HCT116 (cell line): ENCODE measurements around the gene SCO1. TPM values are rescaled to one million over a fixed set of nuclear protein-coding genes. Genes with fewer than 3 reads are reported as not detected.

Source experiments
- ATAC-seq: fragments of 200-7000 bp; cut with Tn5 transposase; 2 replicates; pipeline ENCODE4 v1.9.1; 2020; ENCODE audit warnings: mild to moderate bottlenecking, moderate library complexity
- BruUV-seq: library from RNA; stranded (reverse); fragments of 400-500 nt; replicated peaks from 2 replicates; lab custom pipeline; 2021; lab: Mats Ljungman, UMichigan
- CTCF ChIA-PET: fragments of 300-600 bp; sonication (Branson Sonifier 250); formaldehyde crosslinking; loops from one replicate; lab custom pipeline; 2021; ENCODE audit warnings: antibody characterized with exemption; lab: Charles Lee
- POLR2A ChIA-PET: fragments of 300-600, 350-600 bp; sonication (Branson Sonifier 250); formaldehyde crosslinking; loops from one replicate; lab custom pipeline; 2021; ENCODE audit warnings: antibody characterized with exemption; lab: Charles Lee
- RAD21 ChIA-PET, 2 experiments: fragments of 300-600 bp; sonication (Branson Sonifier 250); formaldehyde crosslinking; loops; one replicate each; lab custom pipeline; 2023; ENCODE audit warnings: low total read pairs in 2 of 2; ENCODE audit not compliant: uncharacterized antibody in 2 of 2, unreplicated experiment in 2 of 2, low non-redundant PET in 1 of 2; lab: Charles Lee
- DNase-seq: peaks from one replicate; pipeline ENCODE4 v3.0.0-alpha.2; 2010; ENCODE audit warnings: low read depth, low spot score
- H2AFZ ChIP-seq: fragments of 200-600 bp; shearing (Covaris generic), sonication (generic); 2 replicates; pipeline ENCODE4 v1.6.1; 2017; ENCODE audit warnings: low read depth, mixed run types, mixed read lengths, antibody characterized with exemption, low read length; ENCODE audit not compliant: poor library complexity, severe bottlenecking
- H3K27ac ChIP-seq: 2 replicates; pipeline ENCODE4 v1.5.1; 2012; ENCODE audit warnings: low read depth, low read length
- H3K27me3 ChIP-seq: fragments of 200-600 bp; sonication (generic); 2 replicates; pipeline ENCODE4 v1.6.1; 2016; ENCODE audit warnings: mixed run types, low read length, mixed read lengths; ENCODE audit not compliant: insufficient read depth
- H3K36me3 ChIP-seq, 2 experiments: fragments of 200-500 bp in 1 of 2; fragments of 200-600 bp in 1 of 2; sonication (Bioruptor generic) in 1 of 2; sonication (generic) in 1 of 2; 2 replicates each; pipeline versions ENCODE4 v1.5.1 to v1.6.1; 2014 to 2016; ENCODE audit warnings: low read length in 2 of 2, inconsistent platforms in 1 of 2, mixed read lengths in 1 of 2, mixed run types in 1 of 2; ENCODE audit not compliant: insufficient read depth in 2 of 2, control insufficient read depth in 1 of 2
- H3K4me1 ChIP-seq, 2 experiments: fragments of 200-600 bp in 1 of 2; sonication (generic) in 1 of 2; 2 replicates each; pipeline versions ENCODE4 v1.5.1 to v1.6.1; 2012 to 2017; ENCODE audit warnings: low read length in 2 of 2, inconsistent platforms in 1 of 2, mild to moderate bottlenecking in 1 of 2, mixed read lengths in 1 of 2, mixed run types in 1 of 2, moderate library complexity in 1 of 2; ENCODE audit not compliant: insufficient read depth in 2 of 2, control insufficient read depth in 1 of 2
- H3K4me2 ChIP-seq: fragments of 200-600 bp; sonication (generic); 2 replicates; pipeline ENCODE4 v1.6.1; 2017; ENCODE audit warnings: mixed run types, low read length, mixed read lengths
- H3K4me3 ChIP-seq, 2 experiments: fragments of 200-600 bp in 1 of 2; sonication (generic) in 1 of 2; replicated peaks in 1 of 2; 2 replicates each; pipeline ENCODE4 v1.5.1; 2011 to 2016; ENCODE audit warnings: low read length in 2 of 2, control low read depth in 1 of 2, low read depth in 1 of 2, mild to moderate bottlenecking in 1 of 2, mixed read lengths in 1 of 2, mixed run types in 1 of 2
- H3K79me2 ChIP-seq: fragments of 200-600 bp; sonication (generic); 2 replicates; pipeline ENCODE4 v1.6.1; 2017; ENCODE audit warnings: mild to moderate bottlenecking, mixed run types, low read length, moderate library complexity, mixed read lengths; ENCODE audit not compliant: insufficient read depth
- H3K9ac ChIP-seq: fragments of 200-600 bp; sonication (generic); 2 replicates; pipeline ENCODE4 v1.6.1; 2016; ENCODE audit warnings: low read length, mixed read lengths
- H3K9me2 ChIP-seq: fragments of 200-600 bp; sonication (generic), shearing (Covaris generic); 2 replicates; pipeline ENCODE4 v1.6.1; 2017; ENCODE audit warnings: mixed run types, mild to moderate bottlenecking, moderate library complexity; ENCODE audit not compliant: insufficient read depth
- H3K9me3 ChIP-seq, 2 experiments: fragments of 200-500 bp in 1 of 2; fragments of 200-600 bp in 1 of 2; sonication (Bioruptor generic) in 1 of 2; sonication (generic) in 1 of 2; 2 replicates each; pipeline ENCODE4 v1.6.1; 2014 to 2017; ENCODE audit warnings: low read length in 2 of 2, mixed read lengths in 2 of 2, inconsistent platforms in 1 of 2, low read depth in 1 of 2, mild to moderate bottlenecking in 1 of 2, mixed run types in 1 of 2, moderate library complexity in 1 of 2; ENCODE audit not compliant: control insufficient read depth in 1 of 2, insufficient read depth in 1 of 2
- H4K20me1 ChIP-seq: fragments of 200-600 bp; sonication (generic), shearing (Covaris generic); 2 replicates; pipeline ENCODE4 v1.6.1; 2017; ENCODE audit warnings: mixed run types, mild to moderate bottlenecking, moderate library complexity; ENCODE audit not compliant: insufficient read depth
- CBX3 ChIP-seq: IDR thresholded peaks from 2 replicates; pipeline ENCODE4 v1.6.1; 2012; ENCODE audit warnings: low read depth
- EGR1 ChIP-seq: IDR thresholded peaks from 2 replicates; pipeline ENCODE4 v1.6.1; 2012; ENCODE audit warnings: low read depth
- ELF1 ChIP-seq: IDR thresholded peaks from 2 replicates; pipeline ENCODE4 v1.6.1; 2012; ENCODE audit warnings: low read depth, borderline replicate concordance
- EZH2 ChIP-seq: fragments of 200-600 bp; sonication (generic); IDR thresholded peaks from 2 replicates; pipeline ENCODE4 v1.6.1; 2017; ENCODE audit warnings: antibody characterized with exemption, mixed run types
- JUND ChIP-seq: IDR thresholded peaks from 2 replicates; pipeline ENCODE4 v1.6.1; 2012
- REST ChIP-seq: IDR thresholded peaks from 2 replicates; pipeline ENCODE4 v1.6.1; 2012; ENCODE audit warnings: low read depth
- SIN3A ChIP-seq: IDR thresholded peaks from 2 replicates; pipeline ENCODE4 v1.6.1; 2012; ENCODE audit warnings: low read depth
- SP1 ChIP-seq: IDR thresholded peaks from 2 replicates; pipeline ENCODE4 v1.6.1; 2012; ENCODE audit warnings: low read depth
- TCF7L2 ChIP-seq: IDR thresholded peaks from 2 replicates; pipeline ENCODE4 v1.7.0; 2011; ENCODE audit warnings: borderline replicate concordance, inconsistent platforms; ENCODE audit not compliant: insufficient read depth, insufficient read length; ENCODE audit errors: extremely low read depth
- YY1 ChIP-seq: IDR thresholded peaks from 2 replicates; pipeline ENCODE4 v1.6.1; 2011; ENCODE audit warnings: low read length, low read depth, moderate library complexity, mild to moderate bottlenecking; ENCODE audit not compliant: insufficient replicate concordance; ENCODE audit errors: extremely low read depth
- ZBTB33 ChIP-seq: IDR thresholded peaks from 2 replicates; pipeline ENCODE4 v1.6.1; 2011; ENCODE audit warnings: mild to moderate bottlenecking, low read length, moderate library complexity; ENCODE audit not compliant: insufficient replicate concordance; ENCODE audit errors: extremely low read depth
- ZFX ChIP-seq: fragments of 450-650 bp; IDR thresholded peaks from 2 replicates; pipeline ENCODE4 v1.6.1; 2017
- intact Hi-C: fragments of 100-400 bp; cut with micrococcal nuclease; formaldehyde crosslinking; loops from 2 replicates; pipeline ENCODE4 v1.10.0; 2022
- total RNA-seq: library from RNA; stranded (reverse); gene quantifications from one replicate; pipeline ENCODE4 v1.2.1, GENCODE V29; 2021; ENCODE audit not compliant: unreplicated experiment

The SCO1 gene
- total RNA-seq, 1 experiment from 2014 or later, result 35.8 TPM

DNA sequence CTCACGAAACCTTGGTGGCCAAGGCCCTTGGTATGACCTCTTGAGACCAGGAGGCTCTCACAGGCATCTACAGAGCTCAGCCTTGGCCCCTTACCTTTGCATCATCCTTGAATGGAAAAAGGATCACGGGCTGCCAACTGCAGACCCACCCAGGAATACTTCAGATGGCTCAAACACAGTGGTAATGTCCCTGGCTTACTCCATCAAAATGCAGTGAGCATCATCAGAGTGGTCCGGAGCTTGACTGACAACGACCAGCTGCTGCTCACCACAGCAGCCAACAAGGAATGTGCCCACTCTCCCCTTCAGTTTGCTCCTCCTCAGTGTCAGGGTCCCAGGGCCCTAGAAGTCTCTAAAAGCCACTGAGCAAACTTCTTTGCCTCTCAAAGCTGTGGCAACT, 22.6 kb downstream of the SCO1 start:
- DNase-seq, result no peak
- Histone ChIP-seq H3K27ac (no peak overlapping the region), H3K79me2 (no peaks in the 10 kb centered on the region), H3K9me3 (no peaks in the 10 kb centered on the region), H3K4me2 (no peak overlapping the region), H4K20me1 (no peaks in the 10 kb centered on the region), H3K4me1 (peaks cover 0 to 6% of the 10 kb centered on the region in 2 experiments; a peak in 2 of 4 replicates), H3K9ac (no peak overlapping the region), H3K9me2 (no peaks in the 10 kb centered on the region), H3K36me3 (peaks cover 12 to 16% of the 10 kb centered on the region in 2 experiments; a peak in 3 of 4 replicates), H2AFZ (no peak overlapping the region), H3K4me3 (no peak overlapping the region), H3K27me3 (no peaks in the 10 kb centered on the region)
- no peak for ATAC-seq
- intact Hi-C loops, result no loop called here
- ChIA-PET CTCF (no interaction called here), POLR2A (no interaction called here), RAD21 (no interaction called here)
- no TSS peak for BruUV-seq
- TF ChIP-seq SP1 (no peak), ZBTB33 (no peak), EGR1 (no peak), YY1 (no peak), ZFX (no peak)

- ATAC-seq (no peak), DNase-seq (no peak)
- H3K4me2 ChIP-seq, result no peak overlapping the region
- ChIA-PET CTCF (no interaction called here), RAD21 (no interaction called here), POLR2A (no interaction called here)
- BruUV-seq, result no TSS peak
- intact Hi-C loops, result no loop called here
- H3K27me3 ChIP-seq, result no peaks in the 10 kb centered on the region
- no peaks in the 10 kb centered on the region for H3K9me3 ChIP-seq
- no peak overlapping the region for H3K4me3 ChIP-seq
- no peaks in the 10 kb centered on the region for H3K79me2 ChIP-seq
- H4K20me1 ChIP-seq, result no peaks in the 10 kb centered on the region
- H3K4me1 ChIP-seq, result peaks cover 0 to 6% of the 10 kb centered on the region in 2 experiments; a peak in 3 of 4 replicates
- H2AFZ ChIP-seq, result no peak overlapping the region
- H3K27ac ChIP-seq, result no peak overlapping the region
- no peak overlapping the region for H3K9ac ChIP-seq
- peaks cover 7 to 11% of the 10 kb centered on the region in 2 experiments; a peak in 2 of 4 replicates for H3K36me3 ChIP-seq
- H3K9me2 ChIP-seq, result no peaks in the 10 kb centered on the region
- TF ChIP-seq EZH2, result no peak
- no peak for TF ChIP-seq SIN3A
- TF ChIP-seq REST, result no peak
- no peak for TF ChIP-seq ELF1
- no peak for TF ChIP-seq TCF7L2
- TF ChIP-seq JUND, result no peak
- TF ChIP-seq CBX3, result no peak
- no peak for TF ChIP-seq ZFX
- no peak for TF ChIP-seq ZBTB33
- TF ChIP-seq YY1, result no peak
Measured at GRCh38 chr17:10673312-10673711, 24.0 kb downstream of the SCO1 start.
